ENCODE results near the gene PRRC2A.

The PRRC2A gene

GRCh38 chr6:31626952-31627351 is 6.4 kb downstream of the PRRC2A start:
- no peak for DNase-seq

DNA sequence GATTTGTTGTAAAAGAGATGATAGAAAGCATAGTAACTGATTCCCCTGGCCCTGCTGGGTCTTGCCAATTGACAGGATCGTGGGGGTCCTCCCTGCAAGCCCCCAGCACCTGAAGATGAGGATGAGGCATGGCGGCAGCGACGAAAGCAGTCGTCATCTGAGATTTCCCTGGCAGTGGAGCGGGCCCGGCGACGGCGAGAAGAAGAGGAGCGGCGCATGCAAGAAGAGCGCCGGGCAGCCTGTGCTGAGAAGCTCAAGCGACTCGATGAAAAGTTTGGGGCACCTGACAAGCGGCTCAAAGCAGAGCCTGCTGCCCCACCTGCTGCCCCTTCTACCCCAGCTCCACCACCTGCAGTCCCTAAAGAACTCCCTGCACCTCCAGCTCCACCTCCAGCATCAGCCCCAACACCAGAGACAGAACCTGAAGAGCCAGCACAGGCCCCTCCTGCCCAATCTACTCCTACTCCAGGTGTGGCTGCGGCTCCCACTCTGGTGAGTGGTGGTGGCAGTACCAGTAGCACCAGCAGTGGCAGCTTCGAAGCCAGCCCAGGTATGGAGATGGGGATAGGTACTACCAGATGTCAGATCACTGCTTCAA is 7.3 kb downstream of the PRRC2A start:
- no peak for DNase-seq

GRCh38 chr6:31629014-31629413 is 8.5 kb downstream of the PRRC2A start:
- DNase-seq = no peak

DNA sequence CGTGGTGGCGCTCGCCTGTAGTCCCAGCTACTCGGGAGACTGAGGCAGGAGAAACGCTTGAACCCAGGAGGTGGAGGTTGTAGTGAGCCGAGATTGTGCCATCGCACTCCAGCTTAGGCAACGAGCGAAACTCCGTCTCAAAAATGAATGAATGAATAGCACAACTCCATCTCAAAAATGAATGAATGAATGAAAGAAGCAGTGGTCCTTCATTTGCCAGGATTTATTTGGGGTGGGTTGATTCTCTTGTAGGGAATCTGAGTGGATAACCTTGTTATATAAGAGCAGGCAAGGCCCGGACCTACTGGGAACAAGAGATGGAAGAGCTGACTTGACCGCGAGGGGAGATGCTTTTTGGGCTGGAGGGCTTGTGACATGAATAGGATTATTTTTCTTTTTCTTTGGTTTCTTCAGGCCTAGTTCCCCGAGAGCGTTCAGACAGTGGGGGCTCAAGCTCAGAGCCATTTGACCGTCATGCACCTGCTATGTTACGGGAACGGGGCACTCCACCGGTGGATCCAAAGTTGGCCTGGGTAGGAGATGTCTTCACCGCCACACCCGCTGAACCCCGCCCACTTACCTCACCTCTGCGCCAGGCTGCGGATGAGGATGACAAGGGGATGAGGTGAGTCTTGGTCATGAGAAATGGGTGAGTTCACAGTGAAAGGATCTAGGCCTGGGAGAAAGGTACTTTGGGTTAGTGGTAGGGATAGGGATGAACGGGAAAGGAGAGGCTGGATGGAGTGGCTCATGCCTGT is 9.8 kb downstream of the PRRC2A start:
- DNase-seq = no peak

- no peak for DNase-seq
These were observed 10.7 kb downstream of the PRRC2A start for GRCh38 chr6:31631209-31631608.

GRCh38 chr6:31631681-31632278 is 11.3 kb downstream of the PRRC2A start:
- DNase-seq = no peak

DNA sequence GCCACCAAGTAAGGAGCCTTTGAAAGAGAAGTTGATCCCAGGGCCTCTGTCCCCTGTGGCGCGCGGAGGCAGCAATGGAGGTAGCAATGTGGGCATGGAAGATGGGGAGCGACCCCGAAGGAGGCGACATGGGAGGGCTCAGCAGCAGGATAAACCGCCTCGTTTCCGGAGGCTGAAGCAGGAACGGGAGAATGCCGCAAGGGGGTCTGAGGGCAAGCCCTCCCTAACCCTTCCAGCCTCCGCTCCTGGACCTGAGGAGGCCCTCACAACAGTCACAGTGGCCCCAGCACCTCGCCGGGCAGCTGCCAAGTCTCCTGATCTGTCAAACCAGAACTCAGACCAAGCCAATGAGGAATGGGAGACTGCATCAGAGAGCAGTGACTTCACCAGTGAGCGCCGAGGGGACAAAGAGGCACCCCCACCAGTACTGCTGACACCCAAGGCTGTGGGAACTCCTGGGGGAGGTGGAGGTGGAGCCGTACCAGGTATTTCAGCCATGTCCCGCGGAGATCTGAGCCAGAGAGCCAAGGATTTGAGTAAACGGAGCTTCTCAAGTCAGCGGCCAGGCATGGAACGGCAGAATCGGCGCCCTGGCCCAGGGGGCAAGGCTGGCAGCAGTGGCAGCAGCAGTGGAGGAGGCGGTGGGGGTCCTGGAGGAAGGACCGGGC is 11.9 kb downstream of the PRRC2A start:
- no peak for DNase-seq

DNA sequence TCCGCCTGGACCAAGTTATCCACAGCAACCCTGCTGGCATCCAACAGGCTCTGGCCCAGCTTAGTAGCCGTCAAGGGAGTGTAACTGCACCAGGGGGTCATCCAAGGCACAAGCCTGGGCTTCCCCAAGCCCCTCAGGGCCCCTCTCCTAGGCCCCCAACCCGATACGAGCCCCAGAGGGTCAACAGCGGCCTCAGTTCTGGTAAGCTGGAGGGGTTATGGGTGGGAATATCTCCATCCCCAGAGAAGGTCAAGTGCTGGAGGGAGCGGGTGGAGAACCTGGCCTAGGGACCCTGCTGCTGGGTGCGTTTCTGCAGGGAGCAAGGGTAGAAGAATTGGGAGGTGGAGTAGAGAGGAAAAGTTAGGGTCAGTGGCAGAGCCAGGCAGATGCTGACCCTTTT is 12.9 kb downstream of the PRRC2A start:
- no peak for DNase-seq

DNA sequence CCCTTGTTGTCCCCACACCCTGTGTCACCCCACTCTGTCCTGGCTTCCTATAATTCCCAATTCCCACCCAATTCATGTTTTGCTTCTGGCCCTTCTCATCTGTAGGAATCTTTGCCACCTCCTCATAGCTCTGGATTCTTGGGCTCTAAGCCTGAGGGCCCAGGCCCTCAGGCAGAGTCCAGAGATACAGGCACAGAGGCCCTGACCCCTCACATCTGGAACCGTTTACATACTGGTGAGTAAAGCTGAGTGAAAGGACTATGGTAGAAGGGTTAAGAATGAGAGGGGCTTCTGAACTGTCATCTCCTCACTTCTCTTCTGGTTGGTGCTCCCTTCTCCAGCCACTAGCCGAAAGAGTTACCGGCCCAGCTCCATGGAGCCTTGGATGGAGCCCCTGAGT is 13.6 kb downstream of the PRRC2A start:
- DNase-seq = no peak

DNA sequence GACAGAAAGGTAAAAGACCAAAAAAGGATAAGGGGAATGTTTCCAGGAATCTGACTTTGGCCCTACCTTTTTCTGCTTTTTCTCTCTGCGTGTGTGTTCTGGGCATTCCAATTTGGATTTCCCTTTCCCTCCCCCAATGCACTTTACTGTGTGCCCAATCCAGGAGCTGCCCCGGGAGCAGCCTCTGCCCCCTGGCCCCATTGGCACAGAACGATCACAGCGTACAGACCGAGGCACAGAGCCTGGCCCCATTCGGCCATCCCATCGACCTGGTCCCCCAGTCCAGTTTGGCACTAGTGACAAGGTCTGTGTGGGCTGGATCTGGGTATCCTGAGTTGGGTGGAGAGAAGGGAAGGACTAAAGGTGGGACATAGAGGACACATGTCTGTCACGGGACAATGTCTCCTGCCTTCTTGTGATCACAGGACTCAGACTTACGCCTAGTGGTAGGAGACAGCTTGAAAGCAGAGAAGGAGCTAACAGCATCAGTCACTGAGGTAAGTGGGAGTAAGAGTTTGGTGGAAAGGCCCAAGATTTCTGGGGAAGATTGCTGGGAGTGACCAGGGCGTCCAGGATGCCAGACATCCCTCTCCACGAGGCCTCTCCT is 14.6 kb downstream of the PRRC2A start:
- DNase-seq = no peak

GRCh38 chr6:31636698-31637596 is 16.4 kb downstream of the PRRC2A start:
- no peak for DNase-seq

- no peak for DNase-seq
These were observed 18.5 kb downstream of the PRRC2A start for GRCh38 chr6:31639043-31639442.

GRCh38 chr6:31639449-31639861 is 18.9 kb downstream of the PRRC2A start:
- DNase-seq = no peak

- DNase-seq = no peak
These were observed 20.1 kb downstream of the PRRC2A start for GRCh38 chr6:31640612-31641011.

GRCh38 chr6:31641370-31641769 is 20.9 kb downstream of the PRRC2A start:
- no peak for DNase-seq

GRCh38 chr6:31642798-31643570 is 22.5 kb downstream of the PRRC2A start:
- no peak for DNase-seq

- DNase-seq = no peak
These were observed 23.4 kb downstream of the PRRC2A start for GRCh38 chr6:31643818-31644454.

DNA sequence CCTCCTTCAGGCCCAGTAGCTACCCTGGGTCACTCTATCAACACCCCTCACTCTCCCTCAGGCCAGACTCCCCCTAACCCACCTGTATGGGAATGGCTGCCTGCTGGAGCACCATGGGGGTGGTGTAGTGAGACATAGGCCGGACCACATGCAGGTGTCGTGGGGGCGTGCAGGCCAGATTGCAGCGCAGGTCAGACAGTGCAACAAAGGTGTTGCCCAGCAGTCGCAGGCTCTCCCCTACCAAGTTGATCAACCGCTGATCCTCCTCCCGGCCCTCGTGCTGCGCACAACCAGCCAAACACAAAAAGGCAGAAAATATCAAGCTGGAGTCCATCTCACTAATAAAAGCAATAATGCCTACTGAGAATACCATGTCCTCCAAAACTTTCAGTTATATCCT is 24.8 kb downstream of the PRRC2A start:
- DNase-seq = no peak

DNA sequence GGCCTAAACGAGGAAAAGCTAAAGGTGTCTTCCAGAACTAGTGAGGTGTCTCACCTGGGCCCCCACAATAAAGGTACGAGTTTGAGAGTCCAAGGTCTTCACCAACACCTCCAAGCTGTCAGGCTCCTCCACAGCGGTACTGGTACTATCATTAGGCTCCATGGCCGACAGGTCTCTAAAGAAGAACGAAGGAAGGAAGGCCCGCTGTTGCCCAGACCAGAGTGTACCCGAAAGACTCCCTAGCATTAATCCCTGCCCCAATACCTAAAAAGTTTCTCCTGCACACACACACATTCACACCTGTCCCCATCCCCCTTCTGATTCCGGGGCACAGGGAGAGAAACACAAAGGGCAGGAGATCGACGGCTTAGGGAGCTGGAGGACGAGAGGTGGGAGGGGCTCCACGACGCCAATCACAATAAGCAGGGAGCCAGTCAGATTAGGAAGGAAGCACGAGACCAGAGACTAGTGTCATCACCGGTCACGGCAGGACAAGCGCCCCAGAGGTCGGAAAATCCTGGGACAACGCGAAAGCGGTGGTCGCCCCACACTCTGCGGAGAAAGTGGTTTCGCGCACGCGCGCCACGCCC is 31.2 kb downstream of the PRRC2A start:
- no peak for DNase-seq

DNA sequence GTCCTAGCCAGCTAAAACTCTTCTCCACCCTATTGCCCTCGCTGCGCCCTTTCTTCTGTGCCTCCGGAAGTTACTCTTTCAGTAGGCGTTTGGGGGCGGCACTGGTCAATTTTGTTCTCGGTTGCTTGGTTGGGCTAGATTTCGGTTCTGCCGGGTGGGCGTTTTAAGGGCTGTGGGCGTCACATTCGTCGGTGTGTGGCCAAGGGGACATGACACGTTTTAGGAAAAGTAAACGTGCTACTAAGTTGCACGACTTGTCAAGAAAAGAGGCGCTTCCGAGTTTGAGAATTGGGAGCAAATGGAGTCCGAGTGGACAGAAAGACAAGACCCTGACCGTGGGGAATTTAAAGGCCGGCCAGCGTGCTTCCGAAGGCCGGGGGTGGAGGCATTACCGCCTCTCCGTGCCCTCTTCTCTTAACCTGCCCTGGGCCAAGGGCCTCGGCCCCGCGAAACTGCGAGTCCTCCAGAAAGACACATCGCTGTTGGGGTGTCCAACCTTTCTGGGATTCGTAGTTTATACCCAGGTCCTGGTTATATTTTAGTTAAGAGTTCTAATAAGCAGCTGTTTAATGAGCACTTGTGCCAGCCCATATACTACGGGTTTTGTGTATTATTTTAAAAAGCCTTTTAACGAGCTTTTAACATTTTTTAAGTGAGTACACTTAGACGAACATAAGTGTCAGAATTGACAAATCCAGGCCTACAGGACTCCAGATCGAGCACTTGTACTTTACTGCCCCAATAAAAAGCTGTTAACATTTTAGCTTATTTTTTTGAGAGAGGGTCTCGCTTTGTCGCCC is 32.6 kb downstream of the PRRC2A start:
- no peak for DNase-seq
